Pulmonary artery endothelial cell (primary cell): ENCODE results near the gene NAP1L3. TPM values are rescaled to one million over a fixed set of nuclear protein-coding genes. Genes with fewer than 3 reads are reported as not detected.

ENCODE experiments used
- DNase-seq: peaks from one replicate; pipeline ENCODE4 v3.0.0-alpha.2; 2011; ENCODE audit warnings: low read depth, low spot score
- total RNA-seq: library from RNA; depleted of rRNA; stranded (reverse); fragments of >200 nt; gene quantifications from 2 replicates; pipeline ENCODE4 v1.2.3, GENCODE V29; 2014

NAP1L3 gene, protein sequence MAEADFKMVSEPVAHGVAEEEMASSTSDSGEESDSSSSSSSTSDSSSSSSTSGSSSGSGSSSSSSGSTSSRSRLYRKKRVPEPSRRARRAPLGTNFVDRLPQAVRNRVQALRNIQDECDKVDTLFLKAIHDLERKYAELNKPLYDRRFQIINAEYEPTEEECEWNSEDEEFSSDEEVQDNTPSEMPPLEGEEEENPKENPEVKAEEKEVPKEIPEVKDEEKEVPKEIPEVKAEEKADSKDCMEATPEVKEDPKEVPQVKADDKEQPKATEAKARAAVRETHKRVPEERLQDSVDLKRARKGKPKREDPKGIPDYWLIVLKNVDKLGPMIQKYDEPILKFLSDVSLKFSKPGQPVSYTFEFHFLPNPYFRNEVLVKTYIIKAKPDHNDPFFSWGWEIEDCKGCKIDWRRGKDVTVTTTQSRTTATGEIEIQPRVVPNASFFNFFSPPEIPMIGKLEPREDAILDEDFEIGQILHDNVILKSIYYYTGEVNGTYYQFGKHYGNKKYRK
- total RNA-seq, result 0.11 and 0.13 TPM in 2 replicates

DNA sequence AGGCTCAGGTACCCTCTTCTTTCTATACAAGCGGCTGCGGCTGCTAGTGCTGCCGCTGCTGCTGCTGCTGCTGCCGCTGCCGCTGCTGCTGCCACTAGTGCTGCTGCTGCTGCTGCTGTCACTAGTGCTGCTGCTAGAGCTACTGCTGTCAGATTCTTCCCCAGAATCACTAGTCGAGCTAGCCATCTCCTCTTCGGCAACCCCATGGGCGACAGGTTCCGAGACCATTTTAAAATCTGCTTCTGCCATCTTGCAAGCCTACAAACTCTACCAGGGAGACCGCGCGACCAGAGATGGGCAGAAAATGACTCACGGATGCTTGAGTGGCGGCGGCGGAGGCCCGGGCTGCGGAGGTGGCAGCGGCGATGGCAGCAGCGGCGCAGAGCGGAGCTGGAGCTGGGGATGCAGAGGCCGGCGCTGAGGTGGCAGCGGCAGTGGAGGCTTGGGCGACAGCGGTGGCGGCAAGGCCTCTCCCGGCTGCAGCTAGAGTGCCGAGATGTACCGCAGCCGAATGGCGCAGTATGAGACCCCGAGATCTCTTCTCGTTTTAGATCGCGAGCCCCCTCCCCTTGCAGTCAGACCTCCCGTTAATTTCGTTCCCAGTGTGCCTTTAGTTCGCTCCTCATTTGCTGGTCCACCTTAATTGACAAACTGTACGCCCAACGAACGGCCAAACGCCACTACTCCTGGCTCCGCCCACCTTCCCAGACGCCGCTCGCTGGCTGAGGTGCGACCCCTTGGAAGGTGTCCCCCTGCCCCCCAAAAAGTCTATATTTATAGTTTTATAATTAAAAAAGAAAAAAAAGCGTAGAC, at the start of gene NAP1L3:
NAP1L3 (minus strand) TSS at position 523 of the 813 bp plus-strand sequence; CDS start at position 249, 274 bp downstream.
- DNase-seq, result no peak

DNA sequence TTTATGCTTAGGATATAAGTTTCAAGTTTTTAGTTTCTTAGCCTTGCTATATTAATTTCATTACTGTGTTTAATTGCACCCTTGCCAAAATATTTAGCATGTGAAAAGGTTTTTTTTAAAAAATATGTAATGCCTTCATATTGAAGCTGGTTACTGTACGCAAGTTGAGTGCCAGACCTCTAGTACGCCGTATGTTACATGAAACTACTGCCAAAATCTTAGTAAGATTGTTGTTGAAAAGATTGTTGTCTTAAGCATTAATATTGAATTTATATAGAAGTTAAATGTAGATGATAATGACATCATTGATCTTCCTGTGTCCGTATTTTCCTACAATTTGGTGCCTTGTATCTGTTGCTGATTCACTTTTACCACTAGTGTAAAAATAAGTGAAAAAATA, 37.7 kb upstream of the NAP1L3 start:
- DNase-seq, result no peak

DNA sequence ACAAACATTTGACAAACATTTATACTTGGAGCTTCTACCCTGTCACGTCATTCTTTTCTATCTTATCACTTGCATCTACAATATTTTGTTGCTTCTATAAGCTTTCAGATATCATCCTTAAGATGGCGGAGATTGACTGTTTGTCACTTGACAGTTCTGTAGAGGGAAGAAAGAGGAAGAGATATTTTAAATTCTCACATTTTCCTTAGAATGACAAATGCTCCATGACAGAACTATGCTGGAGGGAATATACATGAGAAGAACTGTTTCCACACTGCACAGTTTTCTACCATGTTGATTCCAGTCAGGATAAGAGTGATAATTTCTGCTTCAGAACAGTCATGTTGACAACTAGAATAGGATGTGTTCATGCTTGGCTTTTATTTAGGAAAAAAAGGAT, 30.3 kb upstream of the NAP1L3 start:
- DNase-seq, result no peak

DNA sequence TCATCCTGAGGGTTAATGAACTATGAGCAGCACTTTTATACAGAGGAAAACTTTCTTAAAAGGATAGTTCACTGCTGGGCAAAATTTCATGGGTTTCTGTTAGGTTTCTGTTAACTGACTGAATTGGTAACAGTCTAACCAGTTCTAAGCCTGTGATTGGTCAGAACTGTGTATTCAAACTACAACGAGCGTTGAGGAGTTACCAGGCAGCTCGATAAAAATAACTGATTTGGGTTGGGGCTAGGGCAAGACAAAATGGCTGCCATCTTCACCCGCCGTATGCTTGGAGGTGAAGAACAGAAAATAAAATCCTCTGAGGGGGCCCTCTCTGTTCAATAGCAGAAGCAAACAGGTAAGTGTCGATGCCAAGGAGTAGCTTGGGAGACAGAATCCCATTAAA, 22.6 kb upstream of the NAP1L3 start:
- no peak for DNase-seq

DNA sequence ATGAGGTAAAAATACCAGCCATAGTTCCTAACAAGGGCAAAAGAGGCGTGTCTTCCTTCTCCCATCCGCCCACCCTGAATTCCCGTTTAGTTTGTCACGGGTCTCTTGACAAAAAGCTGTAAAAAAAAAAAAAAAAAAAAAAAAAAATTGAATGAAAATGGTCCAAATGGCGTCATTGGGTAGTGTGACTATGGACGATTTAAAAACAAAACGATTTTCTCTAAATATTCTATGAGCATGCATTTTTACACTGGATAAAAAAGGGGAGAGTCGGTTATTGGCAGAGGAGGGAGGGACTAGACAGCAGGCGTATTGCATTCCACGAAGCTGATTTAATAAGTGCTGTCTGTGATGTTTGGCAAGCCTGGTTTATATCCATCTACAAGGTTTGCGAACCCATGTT, 492 bp upstream of the NAP1L3 start, which contains the start of gene FAM133A:
FAM133A (plus strand) TSS at position 338 of the 403 bp plus-strand sequence. CDS start 35,214 bp downstream, outside the sequence.
- DNase-seq, result no peak

DNA sequence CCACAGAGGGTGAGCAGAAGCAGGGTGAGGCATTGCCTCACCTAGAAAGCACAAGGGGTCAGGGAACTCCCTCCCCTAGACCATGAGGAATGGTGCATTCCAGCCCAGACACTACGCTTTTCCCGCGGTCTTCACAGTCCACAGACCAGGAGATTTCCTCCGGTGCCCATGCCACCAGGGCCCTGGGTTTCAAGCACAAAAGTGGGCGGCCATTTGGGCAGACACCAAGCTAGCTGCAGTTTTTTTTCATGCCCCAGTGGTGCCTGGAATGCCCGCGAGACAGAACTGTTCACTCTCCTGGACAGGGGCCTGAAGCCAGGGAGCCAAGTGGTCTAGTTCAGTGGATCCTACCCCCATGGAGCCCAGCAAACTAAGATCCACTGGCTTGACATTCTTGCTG, 12.8 kb downstream of the NAP1L3 start:
- DNase-seq, result no peak

DNA sequence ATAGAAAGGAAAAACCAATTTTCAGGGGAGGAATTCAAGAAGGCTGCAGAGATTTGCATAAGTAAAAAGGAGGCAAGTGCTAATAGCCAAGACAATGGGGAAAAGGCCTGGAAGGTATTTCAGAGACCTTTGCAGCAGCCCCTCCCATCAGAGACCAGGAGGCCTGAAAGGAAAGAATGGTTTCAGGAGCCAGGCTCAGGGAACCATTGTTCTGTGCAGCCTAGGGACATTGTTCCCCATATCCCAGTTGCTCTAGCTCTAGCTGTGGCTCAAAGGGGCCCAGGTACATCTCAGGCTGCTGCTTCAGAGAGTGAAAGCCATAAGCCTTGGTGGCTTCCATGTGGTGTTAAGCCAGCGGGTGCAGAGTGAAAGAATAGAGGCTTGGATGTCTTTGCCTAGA, 24.0 kb downstream of the NAP1L3 start:
- no peak for DNase-seq

DNA sequence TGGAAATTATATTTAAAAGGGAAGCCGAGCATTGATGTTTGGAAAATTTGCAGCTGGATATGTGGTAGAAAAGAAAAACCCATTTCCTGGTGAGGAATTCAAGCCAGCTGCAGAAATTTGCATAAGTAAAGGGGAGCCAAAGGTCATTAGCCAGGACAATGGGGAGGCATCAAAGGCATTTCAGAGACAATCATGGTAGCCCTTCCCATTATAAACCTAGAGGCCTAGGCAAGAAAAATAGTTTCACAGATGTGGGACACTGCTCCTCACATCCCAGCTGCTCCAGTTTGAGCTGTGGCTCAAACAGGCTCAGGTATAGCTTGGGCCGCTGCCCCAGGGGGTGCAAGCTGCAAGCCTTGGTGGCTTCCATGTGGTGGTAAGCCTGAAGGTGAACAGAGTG, 35.8 kb downstream of the NAP1L3 start:
- no peak for DNase-seq

Other genes starting within 250 kb of the NAP1L3 start
- not detected in 2 replicates for gene FAM133A, start 628 bp upstream of the NAP1L3 start, total RNA-seq